ENCODE measurements around the gene DYRK3.
"Not testable (repeated sequence)": the region's sequence is repeated elsewhere in the genome, so short reads cannot be mapped to it uniquely, and the experiment has no call there.

- TF ChIP-seq ZNF441 (CRISPR knock-in tag; IDR thresholded peaks at IDR 0.05; ENCODE audit: borderline replicate concordance); FOXA1 (IDR thresholded peaks at IDR 0.05); FOXA1 (CRISPR knock-in tag; IDR thresholded peaks at IDR 0.05); SIN3A (IDR thresholded peaks at IDR 0.05; ENCODE audit: borderline replicate concordance, low read depth, low read length); TRIM24 (CRISPR knock-in tag; IDR thresholded peaks at IDR 0.05); CREM (IDR thresholded peaks at IDR 0.05); CREM (CRISPR knock-in tag; IDR thresholded peaks at IDR 0.05); SRF (IDR thresholded peaks at IDR 0.05; ENCODE audit: low read depth, low read length); ZFP37 (CRISPR knock-in tag; IDR thresholded peaks at IDR 0.05; ENCODE audit: borderline replicate concordance): not testable (repeated sequence)
- TF ChIP-seq, protein P1, sequence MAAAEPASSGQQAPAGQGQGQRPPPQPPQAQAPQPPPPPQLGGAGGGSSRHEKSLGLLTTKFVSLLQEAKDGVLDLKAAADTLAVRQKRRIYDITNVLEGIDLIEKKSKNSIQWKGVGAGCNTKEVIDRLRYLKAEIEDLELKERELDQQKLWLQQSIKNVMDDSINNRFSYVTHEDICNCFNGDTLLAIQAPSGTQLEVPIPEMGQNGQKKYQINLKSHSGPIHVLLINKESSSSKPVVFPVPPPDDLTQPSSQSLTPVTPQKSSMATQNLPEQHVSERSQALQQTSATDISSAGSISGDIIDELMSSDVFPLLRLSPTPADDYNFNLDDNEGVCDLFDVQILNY (CRISPR knock-in tag; conservative IDR thresholded peaks at IDR 0.05), result not testable (repeated sequence)
Measured at GRCh38 chr1:206642074-206642473, 6.7 kb downstream of the DYRK3 start.
